A673 (cell line): ENCODE measurements around the gene PRR11. TPM values are rescaled to one million over a fixed set of nuclear protein-coding genes. Genes with fewer than 3 reads are reported as not detected.

ENCODE experiments used
- BruUV-seq: library from RNA; stranded (reverse); fragments of 400-500 nt; replicated peaks from 2 replicates; lab custom pipeline; 2021; lab: Mats Ljungman, UMichigan
- CTCF ChIA-PET: fragments of 300-600 bp; sonication (Branson Sonifier 250); formaldehyde crosslinking; loops from one replicate; lab custom pipeline; 2022; ENCODE audit warnings: antibody characterized with exemption; lab: Charles Lee
- POLR2A ChIA-PET: fragments of 300-600 bp; sonication (Branson Sonifier 250); formaldehyde crosslinking; loops from one replicate; lab custom pipeline; 2022; ENCODE audit warnings: antibody characterized with exemption; ENCODE audit not compliant: low non-redundant PET; lab: Charles Lee
- DNase-seq: peaks from one replicate; pipeline ENCODE4 v3.0.0-alpha.2; 2015; ENCODE audit warnings: low spot score
- H3K27ac ChIP-seq: fragments of 200-600 bp; sonication (generic); 2 replicates; pipeline ENCODE4 v1.5.1; 2016; ENCODE audit warnings: mixed run types, low read depth, mild to moderate bottlenecking, mixed read lengths, antibody characterized with exemption, low read length; ENCODE audit not compliant: poor library complexity, severe bottlenecking
- H3K27me3 ChIP-seq: fragments of 200-600 bp; sonication (generic); replicated peaks from 2 replicates; pipeline ENCODE4 v1.6.1; 2017; ENCODE audit warnings: mixed run types, low read depth, mild to moderate bottlenecking, mixed read lengths, antibody characterized with exemption, low read length; ENCODE audit not compliant: insufficient read depth, poor library complexity
- H3K36me3 ChIP-seq: fragments of 200-600 bp; sonication (generic); 2 replicates; pipeline ENCODE4 v1.6.1; 2016; ENCODE audit warnings: mixed run types, mild to moderate bottlenecking, mixed read lengths, antibody characterized with exemption, low read length; ENCODE audit not compliant: insufficient read depth, poor library complexity, severe bottlenecking
- H3K4me1 ChIP-seq: fragments of 200-600 bp; sonication (generic); 2 replicates; pipeline ENCODE4 v1.6.1; 2017; ENCODE audit warnings: mixed run types, mild to moderate bottlenecking, mixed read lengths, antibody characterized with exemption, low read length; ENCODE audit not compliant: insufficient read depth, poor library complexity, severe bottlenecking
- H3K4me3 ChIP-seq: fragments of 200-600 bp; sonication (generic); 2 replicates; pipeline ENCODE4 v1.5.1; 2016; ENCODE audit warnings: low read depth, mixed run types, mild to moderate bottlenecking, mixed read lengths, low read length; ENCODE audit not compliant: poor library complexity, severe bottlenecking
- H3K9me3 ChIP-seq: fragments of 200-600 bp; sonication (generic); 2 replicates; pipeline ENCODE4 v1.6.1; 2016; ENCODE audit warnings: mixed run types, low read depth, mild to moderate bottlenecking, mixed read lengths, antibody characterized with exemption, low read length; ENCODE audit not compliant: poor library complexity, severe bottlenecking
- CTCF ChIP-seq: fragments of 300-800, 200-600 bp; sonication (generic); conservative IDR thresholded peaks from 2 replicates; pipeline ENCODE4 v1.5.1; 2017; ENCODE audit warnings: low read depth, mild to moderate bottlenecking, antibody characterized with exemption, low read length, moderate library complexity, mixed read lengths
- EZH2 ChIP-seq: fragments of 200-600 bp; sonication (generic); IDR thresholded peaks from 2 replicates; pipeline ENCODE4 v1.6.1; 2017; ENCODE audit warnings: borderline replicate concordance, low read depth, mild to moderate bottlenecking, mixed read lengths, antibody characterized with exemption, low read length; ENCODE audit not compliant: poor library complexity, severe bottlenecking
- intact Hi-C: fragments of 100-400 bp; cut with micrococcal nuclease; formaldehyde crosslinking; loops from one replicate; pipeline ENCODE4 v1.10.0; 2022; ENCODE audit not compliant: unreplicated experiment
- total RNA-seq: library from RNA; stranded (reverse); gene quantifications from 2 replicates; pipeline ENCODE4 v1.2.3, GENCODE V29; 2021

Gene PRR11
- total RNA-seq, 1 experiment from 2014 or later = 123 TPM

GRCh38 chr17:59110973-59111372 lies 44.6 kb upstream of the PRR11 start:
- H3K27ac ChIP-seq = no peak overlapping the region
- no peaks in the 10 kb centered on the region for H3K9me3 ChIP-seq
- no TSS peak for BruUV-seq
- TF ChIP-seq CTCF (no peak), EZH2 (no peak)
- POLR2A ChIA-PET = no interaction called here
- no peaks in the 10 kb centered on the region for H3K4me1 ChIP-seq
- intact Hi-C loops = no loop called here
- H3K36me3 ChIP-seq = peaks cover 15% of the 10 kb centered on the region
- H3K4me3 ChIP-seq = no peak overlapping the region
- CTCF ChIA-PET = no interaction called here
- H3K27me3 ChIP-seq = no peaks in the 10 kb centered on the region
- DNase-seq = no peak

- DNase-seq = no peak
- intact Hi-C loops = no loop called here
- Histone ChIP-seq H3K27ac (no peak overlapping the region), H3K4me3 (no peak overlapping the region), H3K9me3 (no peaks in the 10 kb centered on the region), H3K27me3 (no peaks in the 10 kb centered on the region), H3K36me3 (peaks cover 15% of the 10 kb centered on the region), H3K4me1 (no peaks in the 10 kb centered on the region)
- TSS peak; percentile 37 for BruUV-seq
- TF ChIP-seq CTCF = no peak
- TF ChIP-seq EZH2 = no peak
- CTCF ChIA-PET = no interaction called here
- POLR2A ChIA-PET = no interaction called here
These were observed 44.0 kb upstream of the PRR11 start for GRCh38 chr17:59111539-59111938.

- POLR2A ChIA-PET = no interaction called here
- peaks cover 45% of the 10 kb centered on the region for H3K36me3 ChIP-seq
These were observed 40.1 kb upstream of the PRR11 start for GRCh38 chr17:59115474-59115873.

More at GRCh38 chr17:59115474-59115873, 40.1 kb upstream of the PRR11 start:
- CTCF ChIA-PET = no interaction called here
- no peak for DNase-seq
- Histone ChIP-seq H3K4me3 (no peak overlapping the region), H3K27ac (no peak overlapping the region), H3K9me3 (no peaks in the 10 kb centered on the region), H3K27me3 (no peaks in the 10 kb centered on the region), H3K4me1 (no peaks in the 10 kb centered on the region)
- intact Hi-C loops = no loop called here
- no TSS peak for BruUV-seq
- no peak for TF ChIP-seq CTCF
- TF ChIP-seq EZH2 = no peak
